RWPE2 (cell line): ENCODE results near the gene TUSC1.

ENCODE experiments used
- ATAC-seq: fragments of 200-7000 bp; cut with Tn5 transposase; 3 replicates; pipeline ENCODE4 v1.9.1; 2021; ENCODE audit warnings: low read depth
- DNase-seq: peaks from one replicate; pipeline ENCODE4 v3.0.0-alpha.2; 2020; ENCODE audit warnings: low spot score
- H3K27ac ChIP-seq: fragments of 450-650 bp; 2 replicates; pipeline ENCODE4 v1.5.1; 2017; ENCODE audit warnings: mild to moderate bottlenecking; ENCODE audit not compliant: poor library complexity, severe bottlenecking
- H3K27me3 ChIP-seq: fragments of 250-450 bp; sonication (Bioruptor Pico); 2 replicates; pipeline ENCODE4 v1.5.1; 2021; ENCODE audit warnings: mild to moderate bottlenecking, moderate library complexity; ENCODE audit not compliant: insufficient read depth, poor library complexity, severe bottlenecking
- H3K36me3 ChIP-seq: fragments of 250-450 bp; sonication (Bioruptor Pico); 2 replicates; pipeline ENCODE4 v1.5.1; 2020; ENCODE audit warnings: low read depth, mild to moderate bottlenecking, moderate library complexity
- H3K4me1 ChIP-seq: fragments of 250-450 bp; sonication (Bioruptor Pico); 2 replicates; pipeline ENCODE4 v1.5.1; 2021; ENCODE audit warnings: mild to moderate bottlenecking, moderate library complexity; ENCODE audit not compliant: insufficient read depth, poor library complexity, severe bottlenecking
- H3K4me3 ChIP-seq: fragments of 250-450 bp; sonication (Bioruptor Pico); 2 replicates; pipeline ENCODE4 v1.5.1; 2021; ENCODE audit warnings: mild to moderate bottlenecking, moderate library complexity; ENCODE audit not compliant: severe bottlenecking
- H3K9me3 ChIP-seq: fragments of 250-450 bp; sonication (Bioruptor Pico); 2 replicates; pipeline ENCODE4 v1.5.1; 2021; ENCODE audit warnings: mild to moderate bottlenecking, moderate library complexity; ENCODE audit not compliant: severe bottlenecking
- TF ChIP-seq, protein P1 (sequence below): fragments of 450-650 bp; IDR thresholded peaks from one replicate; pipeline ENCODE4 v1.5.1; 2017; ENCODE audit warnings: mild to moderate bottlenecking, moderate library complexity; ENCODE audit not compliant: poor library complexity, severe bottlenecking

Gene TUSC1

DNA sequence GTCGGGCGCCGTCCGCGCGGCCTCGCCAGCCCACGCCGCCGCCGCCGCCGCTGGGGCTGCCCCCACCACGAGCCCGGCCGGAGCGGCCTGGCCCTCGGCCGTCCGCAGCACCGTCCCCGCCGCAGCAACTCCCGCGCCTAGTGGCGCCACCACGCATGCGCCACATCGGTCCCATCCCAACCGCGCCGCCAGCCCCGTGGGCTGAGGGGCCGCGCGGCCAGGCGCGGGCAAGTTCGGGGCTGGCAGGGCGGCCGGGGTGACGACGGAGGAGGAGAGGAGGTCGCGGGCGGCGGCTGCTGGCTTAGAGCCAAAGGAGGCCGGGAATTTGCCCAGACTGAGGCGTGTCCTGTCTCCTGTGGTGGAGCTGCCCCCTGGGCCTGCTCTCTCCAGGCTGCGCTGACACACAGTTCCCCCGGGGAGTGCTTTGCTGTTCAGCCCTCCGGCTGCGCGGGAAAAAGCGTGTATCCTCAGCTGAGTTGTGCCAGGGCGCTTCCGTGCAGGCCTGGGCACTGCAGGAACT, at the start of gene TUSC1:
Gene TUSC1 (minus strand): TSS at position 298 of the 520 bp plus-strand sequence. CDS start 132 bp downstream, at position 166.
- Histone ChIP-seq H3K9me3 (no peaks in the 10 kb centered on the region), H3K36me3 (no peaks in the 10 kb centered on the region), H3K4me3 (peak within 1 kb of the TSS; percentile 69), H3K4me1 (peaks cover 7% of the 10 kb centered on the region), H3K27ac (peak within 1 kb of the TSS; percentile 89), H3K27me3 (no peaks in the 10 kb centered on the region)
- TF ChIP-seq, protein P1, sequence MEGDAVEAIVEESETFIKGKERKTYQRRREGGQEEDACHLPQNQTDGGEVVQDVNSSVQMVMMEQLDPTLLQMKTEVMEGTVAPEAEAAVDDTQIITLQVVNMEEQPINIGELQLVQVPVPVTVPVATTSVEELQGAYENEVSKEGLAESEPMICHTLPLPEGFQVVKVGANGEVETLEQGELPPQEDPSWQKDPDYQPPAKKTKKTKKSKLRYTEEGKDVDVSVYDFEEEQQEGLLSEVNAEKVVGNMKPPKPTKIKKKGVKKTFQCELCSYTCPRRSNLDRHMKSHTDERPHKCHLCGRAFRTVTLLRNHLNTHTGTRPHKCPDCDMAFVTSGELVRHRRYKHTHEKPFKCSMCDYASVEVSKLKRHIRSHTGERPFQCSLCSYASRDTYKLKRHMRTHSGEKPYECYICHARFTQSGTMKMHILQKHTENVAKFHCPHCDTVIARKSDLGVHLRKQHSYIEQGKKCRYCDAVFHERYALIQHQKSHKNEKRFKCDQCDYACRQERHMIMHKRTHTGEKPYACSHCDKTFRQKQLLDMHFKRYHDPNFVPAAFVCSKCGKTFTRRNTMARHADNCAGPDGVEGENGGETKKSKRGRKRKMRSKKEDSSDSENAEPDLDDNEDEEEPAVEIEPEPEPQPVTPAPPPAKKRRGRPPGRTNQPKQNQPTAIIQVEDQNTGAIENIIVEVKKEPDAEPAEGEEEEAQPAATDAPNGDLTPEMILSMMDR, result no peak
- DNase-seq, result peak; percentile 88
- ATAC-seq, result peak; percentile 84

DNA sequence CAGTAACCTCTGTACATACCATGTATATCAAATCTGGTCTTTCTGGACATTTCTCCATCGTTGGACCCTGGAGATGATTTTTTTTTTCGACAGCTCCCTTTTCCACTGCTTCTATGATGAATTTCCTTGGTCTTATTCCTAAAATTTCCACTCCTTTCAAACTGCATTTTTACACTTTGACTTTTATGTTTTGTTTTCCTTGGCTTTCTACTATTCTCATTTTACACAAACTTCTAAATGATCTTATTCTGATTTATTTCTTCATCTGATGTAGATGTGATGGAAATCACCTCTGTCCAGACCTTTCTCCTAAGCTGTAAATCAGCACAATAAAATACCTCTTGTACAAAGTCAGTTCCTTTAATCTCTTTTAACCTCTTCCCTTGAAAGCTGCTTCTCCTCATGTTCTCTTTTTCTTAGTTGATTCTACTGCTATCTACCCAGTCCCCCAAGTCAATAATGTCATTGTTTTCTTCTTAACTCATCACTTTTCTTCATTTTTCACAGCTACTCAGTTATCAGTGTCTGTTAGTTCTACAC, 48.7 kb upstream of the TUSC1 start:
- ATAC-seq (no peak), DNase-seq (no peak)
- H3K36me3 ChIP-seq, result no peaks in the 10 kb centered on the region
- TF ChIP-seq, protein P1, result no peak
- no peaks in the 10 kb centered on the region for H3K27me3 ChIP-seq
- no peaks in the 10 kb centered on the region for H3K9me3 ChIP-seq
- H3K4me3 ChIP-seq, result no peak overlapping the region
- H3K27ac ChIP-seq, result no peak overlapping the region
- H3K4me1 ChIP-seq, result no peaks in the 10 kb centered on the region

DNA sequence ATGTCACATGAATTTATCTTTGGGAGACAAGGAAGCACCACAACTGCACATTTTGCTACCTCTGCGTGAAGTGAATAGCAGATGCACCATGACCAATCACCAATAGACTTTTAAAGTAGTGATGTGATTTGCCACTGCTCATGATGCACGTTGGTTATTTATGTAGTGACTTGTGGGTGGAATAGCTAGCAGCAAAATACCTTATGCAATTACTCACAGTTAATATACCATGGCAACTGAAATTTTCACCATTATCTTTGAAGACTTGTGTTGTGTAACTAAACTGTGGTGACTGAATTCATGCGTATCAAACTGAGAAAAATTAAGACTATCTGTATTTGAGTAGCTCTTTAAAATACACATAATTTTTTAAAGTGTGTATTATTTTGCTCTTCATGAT, 46.2 kb upstream of the TUSC1 start:
- Histone ChIP-seq H3K9me3 (no peaks in the 10 kb centered on the region), H3K27ac (no peak overlapping the region), H3K4me3 (no peak overlapping the region), H3K4me1 (no peaks in the 10 kb centered on the region), H3K27me3 (peaks cover 4% of the 10 kb centered on the region), H3K36me3 (no peaks in the 10 kb centered on the region)
- DNase-seq (no peak), ATAC-seq (peak; percentile 77)
- TF ChIP-seq, protein P1, result no peak

DNA sequence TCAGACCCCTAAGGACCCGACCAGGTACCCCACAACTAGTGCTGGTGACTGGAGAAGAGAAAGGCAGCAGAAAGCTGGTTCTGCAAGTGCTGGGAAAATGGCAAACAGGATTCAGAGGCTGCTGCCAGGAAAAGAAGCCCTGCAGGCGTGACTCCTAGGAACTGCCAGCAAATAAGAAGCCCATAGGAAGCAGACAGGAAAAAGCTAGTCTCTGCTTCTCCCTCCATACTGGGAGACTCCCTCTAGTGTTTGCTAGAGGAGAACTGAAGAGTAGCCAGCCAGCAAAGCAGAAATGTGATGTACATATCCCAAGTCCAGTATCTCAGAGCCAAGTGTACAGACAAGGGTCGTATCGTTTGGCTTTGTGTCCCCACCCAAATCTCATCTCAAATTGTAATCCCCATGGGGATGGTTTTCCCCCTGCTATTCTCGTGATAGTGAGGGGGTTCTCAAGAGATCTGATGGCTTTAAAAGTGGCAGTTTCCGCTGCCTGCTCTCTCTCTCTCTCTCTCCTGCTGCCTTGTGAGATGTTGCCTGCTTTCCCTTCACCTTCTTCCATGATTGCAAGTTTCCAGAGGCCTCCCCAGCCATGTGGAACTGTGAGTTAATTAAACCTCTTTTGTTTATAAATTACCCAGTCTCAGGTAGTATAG, 38.1 kb upstream of the TUSC1 start:
- Histone ChIP-seq H3K36me3 (no peaks in the 10 kb centered on the region), H3K27ac (no peak overlapping the region), H3K4me3 (no peak overlapping the region), H3K4me1 (no peaks in the 10 kb centered on the region), H3K9me3 (no peaks in the 10 kb centered on the region), H3K27me3 (peaks cover 19% of the 10 kb centered on the region)
- DNase-seq (no peak), ATAC-seq (peak; percentile 97)
- TF ChIP-seq, protein P1, result peak; percentile 69

DNA sequence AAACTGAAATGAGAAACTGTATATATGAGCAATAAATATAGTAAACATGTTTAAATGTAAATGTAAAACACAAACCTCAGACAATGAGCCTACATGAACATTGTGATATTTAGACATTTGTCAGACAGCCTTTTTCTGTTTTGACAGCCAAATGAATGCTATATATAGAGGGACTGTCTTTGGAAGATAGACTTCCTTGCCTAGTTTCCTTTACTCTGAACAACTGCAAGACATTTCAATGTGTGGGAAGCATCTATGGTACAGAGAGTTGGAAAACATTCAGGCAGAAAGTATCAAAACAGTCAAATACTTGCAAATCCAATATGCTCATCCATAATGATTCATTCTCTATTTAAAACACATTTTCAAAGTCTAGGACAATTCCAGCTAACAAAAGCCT, 31.7 kb upstream of the TUSC1 start:
- DNase-seq, result no peak
- TF ChIP-seq, protein P1, result no peak
- H3K27me3 ChIP-seq, result peaks cover 41% of the 10 kb centered on the region
- no peak for ATAC-seq
- H3K4me3 ChIP-seq, result no peak overlapping the region
- H3K36me3 ChIP-seq, result no peaks in the 10 kb centered on the region
- no peak overlapping the region for H3K27ac ChIP-seq
- no peaks in the 10 kb centered on the region for H3K9me3 ChIP-seq
- H3K4me1 ChIP-seq, result no peaks in the 10 kb centered on the region
